HepG2 (cell line): ENCODE measurements around the gene ZNF181. TPM values are rescaled to one million over a fixed set of nuclear protein-coding genes. Genes with fewer than 3 reads are reported as not detected.

Experiments used
- ATAD3A ChIP-seq: sonication (generic); formaldehyde crosslinking; IDR thresholded peaks from 2 replicates; pipeline ENCODE4 v1.4.0; 2020; ENCODE audit warnings: missing genetic modification reagents
- CENPX ChIP-seq: sonication (generic); formaldehyde crosslinking; IDR thresholded peaks from 2 replicates; pipeline ENCODE4 v1.9.0; 2021; ENCODE audit warnings: mild to moderate bottlenecking, missing genetic modification reagents, moderate library complexity
- GFI1 ChIP-seq: sonication (generic); formaldehyde crosslinking; IDR thresholded peaks from 2 replicates; pipeline ENCODE4 v1.5.0; 2020; ENCODE audit warnings: missing genetic modification reagents, mild to moderate bottlenecking, borderline replicate concordance
- PHB2 ChIP-seq: fragments of 450-650 bp; IDR thresholded peaks from 2 replicates; pipeline ENCODE4 v1.6.1; 2018; ENCODE audit not compliant: partially characterized antibody
- POLR2G ChIP-seq: fragments of 200-400 bp; formaldehyde crosslinking; IDR thresholded peaks from 2 replicates; pipeline ENCODE4 v1.6.1; 2018; ENCODE audit warnings: mild to moderate bottlenecking, low read depth, low read length, moderate library complexity
- RBFOX2 ChIP-seq: fragments of 200-400 bp; formaldehyde crosslinking; IDR thresholded peaks from 2 replicates; pipeline ENCODE4 v1.6.1; 2017; ENCODE audit warnings: low read depth, mild to moderate bottlenecking, low read length
- RXRA ChIP-seq: sonication (generic); formaldehyde crosslinking; IDR thresholded peaks from 2 replicates; pipeline ENCODE4 v1.5.1; 2020; ENCODE audit warnings: missing genetic modification reagents
- SMAD1 ChIP-seq: sonication (generic); formaldehyde crosslinking; IDR thresholded peaks from 2 replicates; pipeline ENCODE4 v1.4.0; 2020; ENCODE audit warnings: missing genetic modification reagents, low read depth, mild to moderate bottlenecking, borderline replicate concordance
- SP4 ChIP-seq: sonication (generic); formaldehyde crosslinking; IDR thresholded peaks from 2 replicates; pipeline ENCODE4 v1.8.1; 2023; ENCODE audit warnings: mild to moderate bottlenecking, missing genetic modification reagents
- SRSF1 ChIP-seq: fragments of 200-400 bp; formaldehyde crosslinking; optimal IDR thresholded peaks from 2 replicates; pipeline ENCODE3; 2017; ENCODE audit warnings: mild to moderate bottlenecking, low read depth, low read length, moderate library complexity
- ZNF180 ChIP-seq: sonication (generic); formaldehyde crosslinking; IDR thresholded peaks from 2 replicates; pipeline ENCODE4 v1.4.0; 2020; ENCODE audit warnings: low read depth, missing genetic modification reagents, borderline replicate concordance
- ZNF234 ChIP-seq: sonication (generic); formaldehyde crosslinking; conservative IDR thresholded peaks from 2 replicates; pipeline ENCODE4 v1.5.1; 2020; ENCODE audit warnings: mild to moderate bottlenecking, missing genetic modification reagents
- ZNF296 ChIP-seq: sonication (generic); formaldehyde crosslinking; conservative IDR thresholded peaks from 2 replicates; pipeline ENCODE4 v1.5.0; 2020; ENCODE audit warnings: mild to moderate bottlenecking, missing genetic modification reagents
- ZNF510 ChIP-seq: sonication (generic); formaldehyde crosslinking; IDR thresholded peaks from 2 replicates; pipeline ENCODE4 v1.4.0; 2020; ENCODE audit warnings: low read depth, mild to moderate bottlenecking, missing genetic modification reagents
- ZNF850 ChIP-seq: sonication (generic); formaldehyde crosslinking; conservative IDR thresholded peaks from 2 replicates; pipeline ENCODE4 v1.9.0; 2021; ENCODE audit warnings: mild to moderate bottlenecking, missing genetic modification reagents
- polyA plus RNA-seq, 8 experiments: library from polyadenylated mRNA; depleted of rRNA in 3 of 8; stranded (reverse) in 7 of 8; unstranded in 1 of 8; fragments of >200 nt; fragmentation: Illumina TruSeq in 4 of 8; extraction: Trizol in 4 of 8; gene quantifications; 2 replicates each; pipeline versions ENCODE4 v1.2.1 to v1.2.3, GENCODE V29; 2011 to 2016; ENCODE audit warnings: low read depth in 4 of 8, missing spikeins in 1 of 8, mixed read lengths in 1 of 8; ENCODE audit not compliant: insufficient read depth in 1 of 8
- total RNA-seq, 5 experiments: library from RNA; depleted of rRNA; stranded (reverse); fragments of >200 nt; fragmentation: Illumina TruSeq; extraction: Trizol; gene quantifications; 2 replicates each; pipeline ENCODE4 v1.2.3, GENCODE V29; 2016; ENCODE audit warnings: low read depth in 1 of 5
- TF ChIP-seq, protein P1 (sequence below): sonication (generic); formaldehyde crosslinking; IDR thresholded peaks from 2 replicates; pipeline ENCODE4 v1.8.0; 2022; ENCODE audit warnings: missing genetic modification reagents, mild to moderate bottlenecking, moderate library complexity, borderline replicate concordance
- TF ChIP-seq, protein P2 (sequence below), 2 experiments: fragments of 450-650 bp in 1 of 2; sonication (generic) in 1 of 2; formaldehyde crosslinking; IDR thresholded peaks; 2 replicates each; pipeline versions ENCODE4 v1.5.0 to v1.8.0; 2020 to 2022; ENCODE audit warnings: mild to moderate bottlenecking in 1 of 2, missing genetic modification reagents in 1 of 2
- TF ChIP-seq, protein P3 (sequence below): sonication (generic); formaldehyde crosslinking; IDR thresholded peaks from 2 replicates; pipeline ENCODE4 v1.4.0; 2020; ENCODE audit warnings: missing genetic modification reagents
- TF ChIP-seq, protein P4 (sequence below): sonication (generic); formaldehyde crosslinking; IDR thresholded peaks from 2 replicates; pipeline ENCODE4 v1.4.0; 2020; ENCODE audit warnings: missing genetic modification reagents, borderline replicate concordance
- TF ChIP-seq, protein P5 (sequence below): sonication (generic); formaldehyde crosslinking; IDR thresholded peaks from 2 replicates; pipeline ENCODE4 v1.5.1; 2020; ENCODE audit warnings: mild to moderate bottlenecking, missing genetic modification reagents, moderate library complexity

Gene ZNF181
- total and polyA plus RNA-seq, 2 of the 13 experiments (the other 11 are each of a cell fraction or from before 2014, with no cell fraction given), result 10.6 to 15.5 TPM

DNA sequence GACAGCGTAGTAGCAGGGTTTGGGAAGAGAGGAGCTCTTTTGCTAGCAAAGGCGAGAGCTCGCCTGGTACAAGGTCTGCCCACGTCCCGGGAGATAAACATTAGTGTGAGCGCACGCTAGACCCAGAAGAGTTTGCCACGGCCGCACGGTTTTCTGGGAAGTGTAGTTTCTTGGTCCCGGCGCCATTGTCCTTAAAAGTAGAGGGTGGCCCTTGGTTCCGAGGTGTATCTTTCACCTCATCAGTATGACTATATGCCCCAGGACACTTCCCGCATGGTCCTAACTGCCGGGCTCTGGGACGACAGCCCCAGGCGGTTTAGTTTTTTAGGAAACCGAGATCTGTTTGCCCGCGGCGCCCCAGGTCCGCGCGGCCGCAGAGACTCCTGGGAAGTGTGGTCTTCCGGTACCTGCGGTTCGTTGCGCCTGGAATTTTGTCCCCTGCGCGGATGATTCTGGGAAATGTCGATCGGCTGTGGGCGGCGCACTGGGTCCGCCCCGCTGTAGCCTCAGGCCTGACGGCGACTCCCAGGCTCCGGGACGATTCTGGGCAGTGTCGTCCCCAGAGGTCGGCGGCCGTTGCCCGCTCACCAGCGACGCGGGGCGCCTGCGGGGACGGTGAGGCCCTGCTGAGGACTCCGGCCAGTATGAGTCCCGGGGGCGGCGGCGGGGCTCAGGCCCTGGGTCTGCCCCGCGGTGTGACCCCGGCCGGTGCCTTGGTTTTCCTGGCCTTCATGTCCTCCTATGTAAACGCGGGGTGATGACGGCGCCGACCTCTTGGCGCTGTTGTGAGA is at the start of gene ZNF181 (continued):
- TF ChIP-seq, protein P1, sequence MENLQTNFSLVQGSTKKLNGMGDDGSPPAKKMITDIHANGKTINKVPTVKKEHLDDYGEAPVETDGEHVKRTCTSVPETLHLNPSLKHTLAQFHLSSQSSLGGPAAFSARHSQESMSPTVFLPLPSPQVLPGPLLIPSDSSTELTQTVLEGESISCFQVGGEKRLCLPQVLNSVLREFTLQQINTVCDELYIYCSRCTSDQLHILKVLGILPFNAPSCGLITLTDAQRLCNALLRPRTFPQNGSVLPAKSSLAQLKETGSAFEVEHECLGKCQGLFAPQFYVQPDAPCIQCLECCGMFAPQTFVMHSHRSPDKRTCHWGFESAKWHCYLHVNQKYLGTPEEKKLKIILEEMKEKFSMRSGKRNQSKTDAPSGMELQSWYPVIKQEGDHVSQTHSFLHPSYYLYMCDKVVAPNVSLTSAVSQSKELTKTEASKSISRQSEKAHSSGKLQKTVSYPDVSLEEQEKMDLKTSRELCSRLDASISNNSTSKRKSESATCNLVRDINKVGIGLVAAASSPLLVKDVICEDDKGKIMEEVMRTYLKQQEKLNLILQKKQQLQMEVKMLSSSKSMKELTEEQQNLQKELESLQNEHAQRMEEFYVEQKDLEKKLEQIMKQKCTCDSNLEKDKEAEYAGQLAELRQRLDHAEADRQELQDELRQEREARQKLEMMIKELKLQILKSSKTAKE, result no peak
- TF ChIP-seq ZNF234 (CRISPR knock-in tag), result no peak
- 0 out of 2 replicates have a peak, but pooled peaks have one; percentile 61 for TF ChIP-seq ZNF510
- peak; percentile 93 for TF ChIP-seq POLR2G
- TF ChIP-seq, protein P2, sequence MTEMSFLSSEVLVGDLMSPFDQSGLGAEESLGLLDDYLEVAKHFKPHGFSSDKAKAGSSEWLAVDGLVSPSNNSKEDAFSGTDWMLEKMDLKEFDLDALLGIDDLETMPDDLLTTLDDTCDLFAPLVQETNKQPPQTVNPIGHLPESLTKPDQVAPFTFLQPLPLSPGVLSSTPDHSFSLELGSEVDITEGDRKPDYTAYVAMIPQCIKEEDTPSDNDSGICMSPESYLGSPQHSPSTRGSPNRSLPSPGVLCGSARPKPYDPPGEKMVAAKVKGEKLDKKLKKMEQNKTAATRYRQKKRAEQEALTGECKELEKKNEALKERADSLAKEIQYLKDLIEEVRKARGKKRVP (CRISPR knock-in tag; IDR thresholded peaks at IDR 0.05), result peak in 1 of 2 experiments; percentile 24; a peak in 1 of 4 replicates
- peak; percentile 62; the same call in 1 of the 2 replicates for TF ChIP-seq RXRA
- TF ChIP-seq, protein P3, sequence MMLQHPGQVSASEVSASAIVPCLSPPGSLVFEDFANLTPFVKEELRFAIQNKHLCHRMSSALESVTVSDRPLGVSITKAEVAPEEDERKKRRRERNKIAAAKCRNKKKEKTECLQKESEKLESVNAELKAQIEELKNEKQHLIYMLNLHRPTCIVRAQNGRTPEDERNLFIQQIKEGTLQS, result peak; percentile 30; the same call in 1 of the 2 replicates
- no peak for TF ChIP-seq CENPX (CRISPR knock-in tag)
- TF ChIP-seq ZNF180 (CRISPR knock-in tag), result no peak
- TF ChIP-seq SRSF1, result peak; percentile 85
- TF ChIP-seq SP4 (CRISPR knock-in tag), result no peak; the same call in 1 of the 2 replicates
- 0 out of 2 replicates have a peak, but pooled peaks have one; percentile 24 for TF ChIP-seq ZNF850 (CRISPR knock-in tag)
- TF ChIP-seq, protein P4, sequence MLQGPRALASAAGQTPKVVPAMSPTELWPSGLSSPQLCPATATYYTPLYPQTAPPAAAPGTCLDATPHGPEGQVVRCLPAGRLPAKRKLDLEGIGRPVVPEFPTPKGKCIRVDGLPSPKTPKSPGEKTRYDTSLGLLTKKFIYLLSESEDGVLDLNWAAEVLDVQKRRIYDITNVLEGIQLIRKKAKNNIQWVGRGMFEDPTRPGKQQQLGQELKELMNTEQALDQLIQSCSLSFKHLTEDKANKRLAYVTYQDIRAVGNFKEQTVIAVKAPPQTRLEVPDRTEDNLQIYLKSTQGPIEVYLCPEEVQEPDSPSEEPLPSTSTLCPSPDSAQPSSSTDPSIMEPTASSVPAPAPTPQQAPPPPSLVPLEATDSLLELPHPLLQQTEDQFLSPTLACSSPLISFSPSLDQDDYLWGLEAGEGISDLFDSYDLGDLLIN (CRISPR knock-in tag), result no peak; the same call in 1 of the 2 replicates
- no peak for TF ChIP-seq SMAD1 (CRISPR knock-in tag)
- peak; percentile 97 for TF ChIP-seq RBFOX2
- peak; percentile 24; the same call in 1 of the 2 replicates for TF ChIP-seq ZNF296
- TF ChIP-seq, protein P5, sequence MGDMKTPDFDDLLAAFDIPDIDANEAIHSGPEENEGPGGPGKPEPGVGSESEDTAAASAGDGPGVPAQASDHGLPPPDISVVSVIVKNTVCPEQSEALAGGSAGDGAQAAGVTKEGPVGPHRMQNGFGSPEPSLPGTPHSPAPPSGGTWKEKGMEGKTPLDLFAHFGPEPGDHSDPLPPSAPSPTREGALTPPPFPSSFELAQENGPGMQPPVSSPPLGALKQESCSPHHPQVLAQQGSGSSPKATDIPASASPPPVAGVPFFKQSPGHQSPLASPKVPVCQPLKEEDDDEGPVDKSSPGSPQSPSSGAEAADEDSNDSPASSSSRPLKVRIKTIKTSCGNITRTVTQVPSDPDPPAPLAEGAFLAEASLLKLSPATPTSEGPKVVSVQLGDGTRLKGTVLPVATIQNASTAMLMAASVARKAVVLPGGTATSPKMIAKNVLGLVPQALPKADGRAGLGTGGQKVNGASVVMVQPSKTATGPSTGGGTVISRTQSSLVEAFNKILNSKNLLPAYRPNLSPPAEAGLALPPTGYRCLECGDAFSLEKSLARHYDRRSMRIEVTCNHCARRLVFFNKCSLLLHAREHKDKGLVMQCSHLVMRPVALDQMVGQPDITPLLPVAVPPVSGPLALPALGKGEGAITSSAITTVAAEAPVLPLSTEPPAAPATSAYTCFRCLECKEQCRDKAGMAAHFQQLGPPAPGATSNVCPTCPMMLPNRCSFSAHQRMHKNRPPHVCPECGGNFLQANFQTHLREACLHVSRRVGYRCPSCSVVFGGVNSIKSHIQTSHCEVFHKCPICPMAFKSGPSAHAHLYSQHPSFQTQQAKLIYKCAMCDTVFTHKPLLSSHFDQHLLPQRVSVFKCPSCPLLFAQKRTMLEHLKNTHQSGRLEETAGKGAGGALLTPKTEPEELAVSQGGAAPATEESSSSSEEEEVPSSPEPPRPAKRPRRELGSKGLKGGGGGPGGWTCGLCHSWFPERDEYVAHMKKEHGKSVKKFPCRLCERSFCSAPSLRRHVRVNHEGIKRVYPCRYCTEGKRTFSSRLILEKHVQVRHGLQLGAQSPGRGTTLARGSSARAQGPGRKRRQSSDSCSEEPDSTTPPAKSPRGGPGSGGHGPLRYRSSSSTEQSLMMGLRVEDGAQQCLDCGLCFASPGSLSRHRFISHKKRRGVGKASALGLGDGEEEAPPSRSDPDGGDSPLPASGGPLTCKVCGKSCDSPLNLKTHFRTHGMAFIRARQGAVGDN, result peak; percentile 94
- no peak for TF ChIP-seq PHB2
- 0 out of 2 replicates have a peak, but pooled peaks have one; percentile 57 for TF ChIP-seq ATAD3A (CRISPR knock-in tag)
- peak; percentile 62; the same call in 1 of the 2 replicates for TF ChIP-seq GFI1 (CRISPR knock-in tag)
